ENCODE data around the gene CMTM5.

GRCh38 chr14:23398348-23398747, 21.5 kb downstream of the CMTM5 start:
- TF ChIP-seq CTCF (conservative IDR thresholded peaks at IDR 0.05), result no peak
- TF ChIP-seq ZFX (IDR thresholded peaks at IDR 0.05), result no peak
